HG03060 (cell line): ENCODE measurements around the gene OR10G4.
"Not testable (repeated sequence)": the region's sequence is repeated elsewhere in the genome, so short reads cannot be mapped to it uniquely, and the experiment has no call there.

Source experiments
- ATAC-seq: cut with Tn5 transposase; IDR thresholded peaks from one replicate; pipeline ENCODE4 v1.9.1; 2021; ENCODE audit warnings: low read depth, moderate number of reproducible peaks; ENCODE audit not compliant: unreplicated experiment

Gene OR10G4, protein sequence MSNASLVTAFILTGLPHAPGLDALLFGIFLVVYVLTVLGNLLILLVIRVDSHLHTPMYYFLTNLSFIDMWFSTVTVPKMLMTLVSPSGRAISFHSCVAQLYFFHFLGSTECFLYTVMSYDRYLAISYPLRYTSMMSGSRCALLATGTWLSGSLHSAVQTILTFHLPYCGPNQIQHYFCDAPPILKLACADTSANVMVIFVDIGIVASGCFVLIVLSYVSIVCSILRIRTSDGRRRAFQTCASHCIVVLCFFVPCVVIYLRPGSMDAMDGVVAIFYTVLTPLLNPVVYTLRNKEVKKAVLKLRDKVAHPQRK

DNA sequence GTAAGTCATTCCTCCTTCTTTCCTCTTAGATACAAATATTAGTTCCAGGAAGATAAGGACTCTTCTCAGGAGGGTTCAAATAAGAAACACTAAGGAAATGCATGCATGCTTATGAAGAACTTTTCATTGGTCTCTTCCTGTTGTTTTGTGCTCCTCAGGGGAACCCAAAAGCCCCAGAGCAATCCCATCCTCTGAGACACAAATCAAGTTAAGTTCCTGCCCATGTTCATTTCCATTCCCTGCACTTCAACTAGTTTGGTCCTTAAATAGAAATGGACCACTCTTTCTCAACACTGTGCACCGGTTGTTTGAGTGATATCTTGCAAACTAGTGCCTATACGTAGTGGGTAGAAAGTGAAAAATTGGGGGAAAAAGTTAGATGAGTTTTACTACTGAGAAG lies at the start of gene OR10G4:
Gene OR10G4, plus strand, starts transcription at position 301 of the 400 bp plus-strand sequence. CDS start 2,578 bp downstream, outside the sequence.
- no peak for ATAC-seq

DNA sequence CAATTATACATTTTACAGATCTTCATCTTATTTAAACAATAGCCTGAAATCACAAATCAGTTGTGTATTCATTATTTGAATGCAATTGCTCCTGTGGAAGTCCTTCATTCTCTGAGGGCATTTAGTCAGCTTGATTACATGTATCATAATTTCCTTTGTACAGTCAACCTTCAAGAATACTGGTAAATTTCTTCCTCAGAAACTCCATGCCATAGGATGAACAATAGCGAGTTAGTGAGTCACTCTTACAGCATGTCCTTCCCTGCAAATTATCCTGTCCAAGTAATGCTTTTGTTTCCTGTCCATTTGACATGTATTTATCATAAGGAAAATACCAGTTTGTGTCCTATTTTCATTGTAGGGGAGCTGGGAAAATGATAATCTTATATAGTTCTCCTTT lies 39.0 kb upstream of the OR10G4 start:
- ATAC-seq: no peak

DNA sequence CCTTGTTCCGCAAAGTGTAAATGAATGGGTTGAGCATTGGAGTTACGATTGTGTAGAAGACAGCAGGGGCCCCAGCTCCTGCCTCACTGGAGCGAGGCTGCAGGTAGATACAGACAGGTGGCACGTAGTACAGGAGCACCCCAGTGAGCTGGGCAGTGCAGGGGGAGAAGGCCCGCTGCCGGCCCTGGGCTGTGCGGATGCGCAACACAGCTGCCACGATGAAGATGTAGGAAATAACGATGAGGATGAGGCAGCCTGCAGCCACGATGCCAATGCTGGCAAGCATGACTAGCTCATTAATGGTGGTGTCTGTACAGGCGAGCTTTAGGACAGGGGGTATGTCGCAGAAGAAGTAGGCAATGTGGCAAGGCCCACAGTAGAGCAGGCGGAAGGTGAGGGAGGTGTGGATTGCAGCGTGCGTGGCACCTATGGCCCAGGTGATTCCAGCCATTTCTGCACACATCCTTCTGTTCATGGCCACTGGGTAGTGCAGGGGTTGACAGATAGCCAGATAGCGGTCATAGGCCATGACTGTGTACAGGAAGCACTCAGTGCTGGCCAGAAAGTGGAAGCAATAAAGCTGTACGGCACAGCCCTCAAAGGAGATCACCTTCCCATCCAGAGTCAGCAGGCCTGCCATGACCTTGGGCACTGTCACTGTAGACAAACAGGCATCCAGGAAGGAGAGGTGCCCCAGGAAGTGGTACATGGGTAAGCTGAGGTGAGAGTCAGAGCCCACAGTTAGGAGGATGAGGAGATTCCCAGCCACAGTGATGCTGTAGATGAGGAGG lies 35.8 kb upstream of the OR10G4 start:
- ATAC-seq: no peak

DNA sequence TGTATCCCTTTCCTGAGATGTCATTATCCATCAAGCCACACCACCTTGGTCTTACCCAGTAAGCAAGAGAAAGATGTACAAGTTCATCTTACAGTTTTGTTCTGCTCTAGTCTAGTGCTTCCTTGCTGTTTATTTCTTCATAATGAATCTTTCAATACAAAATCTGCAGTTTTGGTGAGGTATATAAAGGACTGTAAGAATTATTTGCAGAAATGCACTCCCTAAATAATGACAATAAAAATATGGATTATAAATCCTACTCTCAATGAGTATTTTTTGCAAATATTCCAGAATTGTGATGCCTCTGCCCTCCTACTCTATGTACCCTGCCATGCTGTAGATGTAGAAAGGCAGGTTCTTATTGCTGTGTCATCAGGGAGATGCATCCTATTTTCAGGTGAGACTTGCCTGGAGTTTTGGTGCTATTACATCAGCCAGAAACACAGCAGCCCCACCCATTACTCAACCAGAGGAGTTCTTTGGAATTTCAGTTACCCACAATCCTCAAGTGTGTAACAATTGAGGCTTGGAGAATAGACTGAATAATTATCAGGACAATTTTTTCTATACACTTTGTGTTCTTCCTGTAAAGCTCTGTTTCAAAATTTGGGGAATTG lies 35.0 kb upstream of the OR10G4 start, which contains the start of gene OR10S1:
Gene OR10S1, minus strand, starts transcription at position 51 of the 617 bp plus-strand sequence. CDS start 117 bp downstream, outside the sequence.
- no peak for ATAC-seq

DNA sequence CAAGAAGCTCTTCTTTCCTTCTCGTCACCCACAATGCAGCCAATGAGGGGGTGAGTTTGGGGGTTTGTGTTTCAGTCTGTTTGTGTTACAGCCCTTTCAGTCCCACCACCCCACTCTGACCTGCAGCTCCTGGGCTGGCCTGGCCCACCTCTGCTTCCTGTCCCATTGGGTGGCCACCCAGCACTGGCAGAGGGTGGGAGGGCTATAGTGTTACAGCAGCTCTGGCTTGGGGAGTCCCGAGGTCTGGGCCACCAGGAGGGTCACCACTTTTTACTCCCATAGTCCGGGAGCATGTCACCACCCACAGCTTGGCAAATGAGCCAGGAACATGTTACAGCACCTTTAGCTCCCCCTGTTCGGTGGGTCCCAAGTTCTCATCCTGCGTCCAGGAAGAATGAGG lies 33.5 kb upstream of the OR10G4 start:
- no peak for ATAC-seq

DNA sequence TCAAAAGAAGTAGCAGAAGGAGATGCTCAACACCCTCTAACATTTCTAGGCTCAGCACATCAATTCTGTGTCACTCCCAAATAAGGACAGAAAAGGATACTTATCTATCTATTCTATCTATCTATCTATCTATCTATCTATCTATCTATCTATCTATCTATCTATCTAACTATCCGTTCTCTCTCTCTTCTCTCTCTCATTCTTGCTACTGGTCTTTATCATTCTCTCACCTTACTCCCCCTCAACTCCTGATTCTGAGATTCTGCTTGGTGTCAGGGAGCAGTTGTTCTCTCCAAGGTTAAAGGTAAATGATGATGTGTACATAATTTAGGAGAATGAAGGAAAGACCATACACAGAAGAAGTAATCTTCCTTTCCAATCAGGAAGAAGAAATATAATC lies 17.7 kb upstream of the OR10G4 start, which contains the start of gene OR10G6:
Gene OR10G6, minus strand, starts transcription at position 43 of the 400 bp plus-strand sequence. Its CDS starts 0 bp downstream, at position 43.
- ATAC-seq: no peak

DNA sequence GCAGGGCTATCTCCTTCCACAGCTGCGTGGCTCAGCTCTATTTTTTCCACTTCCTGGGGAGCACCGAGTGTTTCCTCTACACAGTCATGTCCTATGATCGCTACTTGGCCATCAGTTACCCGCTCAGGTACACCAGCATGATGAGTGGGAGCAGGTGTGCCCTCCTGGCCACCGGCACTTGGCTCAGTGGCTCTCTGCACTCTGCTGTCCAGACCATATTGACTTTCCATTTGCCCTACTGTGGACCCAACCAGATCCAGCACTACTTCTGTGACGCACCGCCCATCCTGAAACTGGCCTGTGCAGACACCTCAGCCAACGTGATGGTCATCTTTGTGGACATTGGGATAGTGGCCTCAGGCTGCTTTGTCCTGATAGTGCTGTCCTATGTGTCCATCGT lies 3.0 kb downstream of the OR10G4 start:
- not testable (repeated sequence) for ATAC-seq

DNA sequence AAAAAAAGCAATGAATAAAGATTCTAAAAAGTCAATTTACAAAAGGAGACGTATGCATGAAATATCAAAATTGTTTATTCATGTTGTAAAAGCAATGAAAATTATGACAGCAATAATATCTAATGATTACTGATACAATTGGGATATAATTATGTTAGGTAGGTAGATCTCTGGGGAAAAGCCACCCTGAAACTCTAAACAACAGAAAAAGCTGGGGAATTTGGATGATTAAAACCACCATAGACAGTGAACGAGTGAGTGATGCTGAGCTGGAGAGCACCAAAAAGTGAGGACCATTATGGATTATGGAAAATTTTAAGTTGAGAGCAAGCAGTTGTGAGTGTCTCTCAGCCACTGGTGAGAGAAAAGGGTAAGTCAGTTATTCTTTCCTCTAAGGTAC lies 13.7 kb downstream of the OR10G4 start, which contains the start of gene OR10G8:
Gene OR10G8, plus strand, starts transcription at position 301 of the 400 bp plus-strand sequence. CDS start 2,825 bp downstream, outside the sequence.
- ATAC-seq: no peak

DNA sequence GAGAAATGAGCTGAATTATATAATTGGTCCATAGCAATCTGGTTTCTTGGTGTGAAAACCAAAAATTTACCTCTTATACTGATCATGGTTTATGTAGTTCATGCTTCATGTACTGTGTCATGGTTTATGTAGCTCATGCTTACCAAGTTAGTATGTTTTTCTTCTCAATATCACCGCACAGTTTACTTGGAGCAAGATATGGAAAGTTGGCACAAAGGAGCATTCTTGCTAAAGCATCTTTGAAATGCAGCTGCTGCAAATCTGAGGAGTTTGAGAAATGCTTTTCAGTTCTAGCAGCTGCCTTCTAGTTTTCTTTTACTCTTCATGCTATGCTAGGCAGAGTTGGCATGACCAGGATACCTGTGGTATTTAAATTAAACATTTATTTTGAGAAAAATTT lies 23.9 kb downstream of the OR10G4 start:
- ATAC-seq: no peak

DNA sequence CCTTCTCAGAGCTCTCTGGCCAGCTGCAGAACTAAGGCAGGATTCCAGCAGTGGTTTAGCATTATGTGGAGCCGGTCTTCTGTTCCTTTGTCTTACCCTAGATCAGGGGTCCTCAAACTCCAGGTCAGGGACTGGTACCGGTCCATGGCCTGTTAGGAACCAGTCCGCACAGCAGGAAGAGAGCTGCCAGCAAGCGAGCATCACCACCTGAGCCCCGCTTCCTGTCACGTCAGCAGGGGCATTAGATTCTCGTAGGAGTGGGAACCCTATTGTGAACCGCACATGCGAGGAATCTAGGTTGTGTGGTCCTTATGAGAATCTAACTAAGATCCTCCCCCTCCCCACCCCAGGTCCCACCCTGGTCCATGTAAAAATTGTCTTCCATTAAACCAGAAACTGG lies 26.8 kb downstream of the OR10G4 start:
- no peak for ATAC-seq

DNA sequence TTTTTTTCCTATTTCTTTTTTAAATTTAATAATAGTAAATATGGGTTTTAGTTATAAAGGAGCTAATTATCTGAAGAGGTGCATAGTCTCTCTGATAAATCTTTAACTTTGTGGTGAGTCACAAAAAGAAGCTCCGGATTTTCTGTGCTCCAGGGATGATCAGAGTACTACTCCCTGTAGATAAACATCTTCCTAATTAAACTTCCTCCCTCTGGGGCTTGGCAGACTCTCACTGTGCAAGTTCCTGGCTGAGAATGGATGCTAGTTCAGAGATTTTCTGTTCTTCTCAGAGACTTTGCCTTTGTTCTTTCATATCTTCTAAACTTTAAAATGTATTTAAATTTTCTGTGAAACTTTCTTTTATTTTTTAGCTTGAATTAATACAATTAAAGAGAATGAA lies 28.5 kb downstream of the OR10G4 start, which contains the start of gene OR10G7:
Gene OR10G7, minus strand, starts transcription at position 72 of the 400 bp plus-strand sequence. CDS start 2,324 bp downstream, outside the sequence.
- no peak for ATAC-seq

DNA sequence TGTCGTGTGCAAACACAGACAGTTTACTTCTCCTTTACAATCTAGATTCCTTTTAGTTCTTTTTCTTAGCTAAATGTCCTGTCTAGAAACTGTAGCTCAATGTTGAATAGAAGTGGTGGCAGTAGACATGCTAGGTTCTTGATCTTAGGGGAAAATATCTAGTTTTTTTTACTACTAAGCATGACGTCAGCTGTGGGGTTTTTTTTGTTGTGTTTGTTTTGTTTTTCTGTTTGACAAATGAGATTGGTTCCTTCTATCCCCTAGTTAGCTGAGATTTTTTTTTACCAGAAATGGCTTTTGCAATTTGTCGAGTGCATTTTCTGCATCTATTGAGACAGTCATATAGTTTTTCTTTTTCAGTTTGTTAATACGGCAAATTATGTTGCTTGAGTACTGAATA lies 30.6 kb downstream of the OR10G4 start:
- ATAC-seq: no peak

DNA sequence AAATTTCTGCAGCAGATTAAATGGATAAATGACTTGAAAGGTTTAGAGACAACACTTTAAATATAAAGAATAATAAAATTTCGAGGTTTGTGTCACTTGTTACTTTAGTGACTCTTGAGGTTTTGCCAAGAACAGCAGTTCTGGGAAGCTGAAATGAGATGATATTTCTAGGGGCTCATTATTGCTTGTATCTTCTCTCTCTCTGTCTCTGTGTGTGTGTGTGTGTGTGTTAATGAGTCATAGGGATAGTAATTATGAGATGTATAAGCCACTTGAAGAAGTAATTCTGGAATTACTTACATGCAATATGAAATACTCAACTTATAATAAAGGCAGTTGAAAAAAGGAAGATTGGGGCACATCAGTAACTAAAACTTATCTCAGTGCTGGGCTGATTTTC lies 38.0 kb downstream of the OR10G4 start:
- ATAC-seq: no peak

DNA sequence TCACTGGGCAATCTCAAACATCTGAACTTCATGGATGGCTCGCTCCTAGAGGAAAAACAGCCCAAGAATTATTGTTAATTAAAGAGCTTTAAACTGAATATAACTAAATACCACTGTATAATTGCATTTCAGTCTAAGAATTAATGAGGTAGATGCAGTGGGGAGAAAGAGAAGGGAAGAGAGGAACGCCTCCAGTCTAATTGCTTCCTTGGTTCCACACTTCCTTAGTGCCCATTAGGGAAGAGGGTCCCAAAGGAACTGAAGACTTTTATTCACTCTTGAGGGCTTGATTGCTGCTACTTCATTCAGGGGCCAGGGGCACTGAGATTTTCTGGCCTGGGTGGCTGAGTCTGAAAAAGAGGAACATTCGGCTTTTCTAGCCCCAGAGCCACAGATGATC lies 40.2 kb downstream of the OR10G4 start:
- no peak for ATAC-seq
